ENCODE results near the gene NME3.
"Not testable (repeated sequence)": the region's sequence is repeated elsewhere in the genome, so short reads cannot be mapped to it uniquely, and the experiment has no call there.

Gene NME3

GRCh38 chr16:1745900-1746692, 25.2 kb downstream of the NME3 start:
- no peak for DNase-seq

DNA sequence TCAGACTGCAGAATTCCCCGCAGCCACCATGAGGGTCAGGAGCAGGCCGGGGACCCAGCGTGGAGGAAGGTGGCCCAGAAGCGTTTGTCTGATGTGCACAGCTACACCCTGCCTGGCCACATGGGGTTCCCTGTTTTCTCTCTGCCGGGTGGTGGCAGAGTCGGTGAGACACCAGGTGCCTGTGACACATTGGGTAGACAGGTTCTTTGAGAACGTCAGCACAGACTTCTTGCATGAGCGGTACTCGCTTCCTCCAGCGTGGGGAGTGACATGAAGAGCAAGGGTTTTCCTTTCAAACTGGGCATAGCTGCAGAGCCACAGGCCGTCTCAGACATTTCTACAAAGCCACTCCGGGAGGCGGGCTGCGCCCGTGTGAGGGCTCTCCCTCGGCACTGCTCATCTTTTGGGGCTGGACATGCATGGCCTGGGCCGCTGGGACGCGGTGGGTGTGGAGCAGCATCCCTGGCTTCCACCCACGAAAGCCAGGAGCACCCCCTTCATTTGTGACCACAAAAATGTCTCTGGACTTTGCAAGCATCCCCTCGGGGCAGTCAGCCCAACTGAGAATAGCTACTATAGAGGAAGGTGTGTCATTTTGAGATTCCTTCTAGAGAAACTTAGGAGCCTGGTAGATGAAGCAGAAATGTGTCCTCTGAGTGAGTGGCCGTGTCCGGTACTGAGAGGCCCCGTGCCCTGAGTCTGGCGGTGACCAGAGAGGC, 26.0 kb downstream of the NME3 start:
- no peak for DNase-seq

DNA sequence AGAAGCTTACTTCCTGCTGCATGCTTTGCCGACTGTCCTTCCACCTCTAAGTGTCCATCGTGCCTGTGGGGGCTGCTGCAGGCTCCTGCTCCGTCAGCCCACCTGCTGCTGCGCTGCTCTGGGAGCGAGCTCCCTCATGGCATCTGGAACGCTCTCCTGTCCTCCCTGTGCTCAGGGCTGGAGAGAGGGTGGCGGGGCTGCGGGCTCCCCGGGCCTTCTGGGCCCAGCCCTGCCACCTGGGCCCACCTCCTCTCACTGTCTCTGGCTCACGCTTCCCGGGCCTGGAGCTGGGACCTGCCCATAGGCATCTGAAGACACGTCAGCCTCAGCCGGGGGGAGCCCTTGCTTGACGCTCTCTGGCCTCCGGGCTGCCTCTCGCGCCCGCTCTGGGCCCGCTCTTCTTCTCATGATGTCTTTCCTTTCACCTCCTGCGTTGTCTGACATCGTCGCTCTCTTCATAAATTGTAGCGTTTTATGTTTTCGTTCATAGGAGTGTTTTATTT, 27.0 kb downstream of the NME3 start:
- DNase-seq, result no peak

GRCh38 chr16:1743376-1744337, 27.7 kb downstream of the NME3 start:
- no peak for DNase-seq

DNA sequence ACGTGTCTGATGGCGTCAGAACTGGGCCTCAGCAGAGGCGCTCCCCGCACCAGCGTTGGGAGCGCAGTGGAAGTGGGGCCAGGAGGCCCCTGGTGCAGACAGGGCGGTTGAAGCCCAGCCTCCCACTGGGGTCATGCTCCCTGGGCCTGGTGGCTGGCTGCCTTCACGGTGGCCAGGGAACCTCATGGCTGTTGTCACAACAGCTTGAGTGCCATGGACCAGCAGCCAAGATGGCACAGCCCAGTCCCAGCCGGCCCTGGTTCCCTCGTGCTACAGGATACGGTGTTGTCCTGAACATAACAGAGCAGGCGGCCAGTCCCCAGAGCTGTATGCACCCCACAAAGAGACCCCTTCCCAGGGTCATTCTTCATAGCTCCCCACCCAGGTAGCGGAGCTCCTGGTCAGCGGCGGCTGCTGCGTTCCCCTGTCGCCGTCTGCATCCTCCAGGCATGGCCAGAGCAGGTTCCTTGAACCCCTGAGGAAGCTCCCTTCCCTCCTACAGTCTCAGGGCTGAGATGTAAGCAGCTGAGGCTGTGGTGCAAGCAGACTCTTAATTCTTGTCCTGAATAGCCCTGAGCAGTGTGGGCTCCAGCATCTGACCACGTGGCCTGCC, 29.7 kb downstream of the NME3 start:
- no peak for DNase-seq

DNA sequence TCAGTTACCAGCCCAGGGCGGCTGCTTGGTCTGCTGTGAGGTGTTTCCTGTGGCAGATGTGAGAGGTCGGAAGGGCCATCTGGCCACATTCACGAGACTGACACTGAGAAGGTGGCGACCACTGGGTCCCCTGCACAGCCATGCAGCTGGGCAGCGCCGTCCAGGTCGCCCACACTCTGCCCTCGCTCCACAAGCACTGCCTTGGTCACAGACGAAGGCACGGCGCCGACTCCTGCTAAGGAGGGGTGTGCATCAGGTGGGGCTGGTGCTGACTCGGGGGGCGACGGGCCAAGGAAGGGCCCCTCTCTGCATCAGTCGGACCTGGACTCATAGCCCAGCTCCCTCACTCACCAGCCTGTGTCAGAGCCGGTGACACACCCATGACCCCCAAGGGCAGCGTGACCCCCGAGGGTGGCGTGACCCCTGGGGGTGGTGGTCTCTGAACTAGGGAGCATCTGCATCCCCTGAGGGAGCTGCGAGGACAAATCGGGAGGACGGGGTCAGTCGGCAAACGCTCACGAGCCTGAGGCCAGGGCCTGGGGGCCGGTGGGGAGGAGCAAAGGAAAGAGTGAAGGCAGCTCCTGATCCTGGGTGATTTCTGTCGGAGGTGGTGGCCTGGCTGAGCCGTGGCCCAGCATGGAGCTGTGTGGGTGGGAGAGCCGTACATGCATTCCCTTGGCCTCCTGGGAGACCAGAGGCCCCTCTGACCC, 30.4 kb downstream of the NME3 start:
- no peak for DNase-seq

- no peak for DNase-seq
These were observed 31.1 kb downstream of the NME3 start for GRCh38 chr16:1740234-1740633.

DNA sequence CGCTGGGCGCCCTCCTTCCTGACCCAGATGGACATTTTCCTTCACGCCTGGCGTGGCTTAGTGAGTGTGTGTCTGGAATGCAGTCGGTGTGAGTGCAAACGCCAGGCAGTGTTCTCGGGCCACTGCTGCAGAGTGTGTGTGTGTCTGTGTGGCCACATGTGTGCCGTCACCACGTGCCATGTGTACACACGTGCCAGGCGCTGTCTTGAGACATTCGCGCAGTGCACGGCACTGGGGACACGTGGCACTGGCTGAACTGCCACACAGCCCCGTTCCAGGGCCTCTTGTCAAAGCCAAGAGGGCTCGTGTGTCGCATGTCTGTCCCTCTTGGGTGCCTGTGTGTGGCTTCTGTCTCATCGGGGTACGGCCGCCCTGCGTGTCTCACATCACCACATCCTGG, 36.5 kb downstream of the NME3 start:
- no peak for DNase-seq

DNA sequence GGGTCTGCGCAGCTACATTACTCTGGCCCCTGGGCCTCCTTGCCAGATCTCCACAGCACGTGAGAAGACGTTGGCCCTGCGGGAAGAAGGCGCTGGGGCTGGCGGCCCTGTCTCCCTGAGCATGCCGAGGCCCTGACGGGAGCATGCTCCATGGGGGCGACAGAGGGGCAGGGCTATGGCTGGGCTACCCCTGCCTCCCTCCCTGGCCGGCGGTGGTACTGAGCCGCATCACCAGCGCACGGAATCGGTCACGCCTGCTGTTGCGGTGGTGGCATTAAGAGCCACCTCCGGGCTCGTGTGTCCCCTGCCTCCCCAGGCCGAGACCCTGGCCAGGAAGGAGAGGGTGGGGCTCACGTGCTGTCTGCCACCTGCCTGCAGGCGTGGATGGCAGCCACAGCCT, 37.2 kb downstream of the NME3 start:
- DNase-seq, result no peak

DNA sequence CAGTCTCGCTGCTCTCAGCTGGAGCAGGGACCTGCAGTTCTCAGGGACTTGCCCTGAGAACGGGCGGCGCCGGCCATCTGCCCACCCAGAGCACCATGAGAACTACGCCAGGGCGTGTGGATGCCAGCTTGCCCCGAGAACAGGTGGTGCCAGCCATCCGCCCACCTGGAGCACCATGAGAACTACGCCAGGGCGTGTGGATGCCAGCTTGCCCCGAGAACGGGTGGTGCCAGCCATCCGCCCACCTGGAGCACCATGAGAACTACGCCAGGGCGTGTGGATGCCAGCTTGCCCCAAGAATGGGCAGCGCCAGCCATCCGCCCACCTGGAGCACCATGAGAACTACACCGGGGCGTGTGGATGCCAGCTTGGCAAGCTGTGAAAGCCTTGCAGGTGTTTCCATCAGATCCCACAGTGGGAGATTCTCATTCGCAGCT, 38.8 kb downstream of the NME3 start:
- DNase-seq, result not testable (repeated sequence)

DNA sequence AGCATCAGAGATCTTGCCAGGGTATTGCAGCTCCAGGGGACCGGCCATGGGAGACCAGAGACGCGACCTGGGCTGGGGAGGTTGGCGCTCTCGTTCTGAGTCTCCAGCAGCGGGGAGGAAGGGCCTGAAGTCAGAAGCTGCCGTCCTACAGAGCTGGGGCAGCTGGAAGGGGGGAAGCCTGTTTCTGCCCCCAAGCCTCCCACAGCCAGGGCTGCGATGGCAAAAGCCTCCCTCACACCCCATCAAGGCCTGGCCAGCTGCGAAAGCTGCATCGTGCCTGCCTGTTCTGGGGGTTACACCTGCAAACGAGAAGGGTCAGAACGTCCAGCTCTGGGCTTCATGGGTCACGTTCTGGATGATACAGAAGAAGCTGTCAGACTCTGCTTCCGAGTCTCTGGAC, 39.3 kb downstream of the NME3 start:
- DNase-seq, result no peak

GRCh38 chr16:1731603-1732002, 39.7 kb downstream of the NME3 start:
- no peak for DNase-seq

DNA sequence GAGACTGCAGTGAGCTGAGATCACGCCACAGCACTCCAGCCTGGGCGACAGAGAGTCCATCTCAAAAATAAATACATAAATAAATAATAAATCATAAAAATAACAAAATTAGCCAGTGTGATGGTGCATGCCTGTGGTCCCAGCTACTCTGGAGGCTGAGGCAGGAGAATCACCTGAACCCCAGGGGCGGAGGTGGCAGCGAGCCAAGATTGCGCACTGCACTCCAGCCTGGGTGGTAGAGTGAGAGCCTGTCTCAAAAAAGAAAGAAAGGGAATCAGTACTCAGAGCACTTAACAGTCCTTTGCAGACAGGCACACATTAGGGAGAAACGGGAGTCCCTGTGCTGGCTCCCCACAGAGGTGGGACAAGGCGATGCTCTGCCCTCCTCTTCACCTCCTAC, 40.3 kb downstream of the NME3 start:
- no peak for DNase-seq

DNA sequence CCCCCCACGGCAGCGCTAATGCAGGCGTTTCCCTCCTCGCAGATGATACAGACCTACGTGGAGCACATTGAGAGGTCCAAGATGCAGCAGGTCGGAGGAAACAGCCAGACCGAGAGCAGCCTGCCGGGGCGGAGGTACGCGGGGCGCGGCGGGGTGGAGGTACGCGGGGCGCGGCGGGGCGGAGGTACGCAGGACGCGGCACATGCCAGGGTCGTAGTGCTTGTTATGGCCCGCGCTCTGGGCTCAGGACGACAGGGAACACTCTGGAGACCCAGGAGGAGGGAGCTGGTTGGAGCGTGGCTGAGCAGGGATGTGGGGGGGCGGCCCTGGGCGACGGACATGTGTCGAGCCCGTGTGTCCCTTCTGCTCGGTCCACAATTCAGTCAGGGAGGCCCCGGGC, 41.9 kb downstream of the NME3 start:
- DNase-seq, result no peak

- no peak for DNase-seq
These were observed 42.3 kb downstream of the NME3 start for GRCh38 chr16:1729026-1729425.

DNA sequence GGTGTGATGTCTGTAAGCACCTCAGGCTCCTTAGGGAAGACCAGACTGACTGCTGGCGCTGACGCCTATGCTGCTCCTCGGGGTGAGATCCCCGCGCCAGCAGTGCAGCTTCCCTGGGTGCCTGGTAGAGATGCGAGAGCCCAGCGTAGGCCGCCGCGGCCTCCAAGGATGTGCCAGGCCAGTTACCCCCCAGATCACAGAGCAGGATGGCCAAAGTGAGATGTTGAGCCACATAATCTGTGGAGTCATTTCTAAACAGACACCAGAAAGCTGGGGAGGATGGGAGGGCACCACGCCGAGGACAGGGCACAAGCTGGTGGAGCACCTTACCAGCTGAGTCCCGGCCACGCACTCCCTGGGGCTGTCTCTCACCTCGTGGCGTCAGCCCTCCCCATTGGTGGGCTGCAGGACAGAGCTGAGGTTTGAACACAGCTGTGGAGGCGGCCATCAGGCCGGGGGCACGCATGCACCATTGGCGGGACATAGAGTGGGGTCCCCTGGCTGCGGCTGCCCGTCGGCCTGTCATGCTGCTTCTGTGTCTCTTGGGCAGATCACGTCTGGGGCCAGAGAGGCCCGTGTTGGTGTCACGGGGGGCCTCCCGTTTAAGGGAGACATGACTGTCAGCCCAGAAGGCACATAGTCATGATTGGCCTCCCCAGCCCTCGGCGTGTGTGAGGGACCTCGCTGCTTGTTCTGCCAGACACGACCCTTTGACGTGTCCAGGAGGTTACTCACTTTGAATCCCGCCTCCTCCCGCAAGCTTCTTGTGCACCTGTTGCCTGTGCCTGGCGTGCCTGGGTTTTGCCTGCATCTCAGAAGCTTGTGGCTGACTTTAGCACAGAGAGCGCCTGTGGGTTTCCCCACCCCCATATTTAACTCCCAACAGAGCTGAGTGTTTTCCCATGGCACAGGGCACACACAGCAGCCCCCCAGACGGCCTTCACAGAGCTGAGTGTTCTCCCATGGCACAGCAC, 43.4 kb downstream of the NME3 start:
- no peak for DNase-seq

DNA sequence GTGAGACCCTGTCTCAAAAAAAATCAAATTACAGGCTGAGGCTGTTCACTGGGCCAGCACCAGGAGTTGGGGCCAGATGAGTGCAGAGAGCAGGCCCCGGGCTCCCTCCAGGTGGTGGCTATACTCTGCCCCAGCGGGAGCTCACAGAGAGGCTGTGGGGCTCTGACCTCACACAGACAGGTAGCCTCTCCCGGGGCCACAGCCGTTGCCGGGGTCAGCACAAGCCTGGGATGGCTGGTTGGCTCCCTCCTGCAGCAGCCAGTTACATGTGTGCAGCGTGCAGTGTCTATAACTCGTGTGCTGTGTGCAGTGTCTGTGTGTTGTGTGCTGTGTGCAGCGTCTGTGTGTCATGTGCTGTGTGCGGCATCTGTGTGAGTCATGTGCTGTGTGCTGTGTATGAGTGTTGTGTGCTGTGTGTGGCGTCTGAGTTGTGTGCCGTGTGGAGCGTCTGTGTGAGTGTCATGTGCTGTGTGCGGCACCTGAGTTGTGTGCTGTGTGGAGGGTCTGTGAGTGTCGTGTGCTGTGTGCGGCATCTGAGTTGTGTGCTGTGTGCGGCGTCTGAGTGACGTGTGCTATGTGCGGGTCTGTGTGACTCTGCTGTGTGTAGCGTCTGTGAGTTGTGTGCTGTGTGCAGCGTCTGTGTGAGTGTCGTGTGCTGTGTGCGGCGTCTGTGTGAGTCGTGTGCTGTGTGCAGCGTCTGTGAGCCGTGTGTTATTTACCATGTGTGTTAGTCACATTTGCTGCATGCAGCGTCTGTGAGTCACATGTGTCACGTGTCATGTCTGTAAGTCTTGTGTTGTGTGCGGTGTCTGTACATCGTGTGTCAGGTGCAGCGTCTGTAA, 44.5 kb downstream of the NME3 start:
- DNase-seq, result no peak

- no peak for DNase-seq
These were observed 46.9 kb downstream of the NME3 start for GRCh38 chr16:1724491-1724890.

- DNase-seq, result peak; percentile 24
These were observed 47.7 kb downstream of the NME3 start for GRCh38 chr16:1723450-1724147.
